Natural killer cell (primary cell): ENCODE results near the gene ADNP2. TPM values are rescaled to one million over a fixed set of nuclear protein-coding genes. Genes with fewer than 3 reads are reported as not detected.

ENCODE experiments used
- ATAC-seq, 3 donors: fragments of 150-1000 bp in 2 of 3; fragments of 200-7000 bp in 1 of 3; cut with Tn5 transposase; 1 replicate in 1 of 3; 2 replicates in 2 of 3; pipeline ENCODE4 v1.10.0; 2021; ENCODE audit warnings: mild to moderate bottlenecking in 2 of 3, moderate library complexity in 2 of 3
- DNase-seq, 2 donors: peaks; one replicate each; pipeline versions ENCODE4 v3.0.0 to v3.0.0-alpha.2; 2013 to 2021; ENCODE audit warnings: mixed read lengths in 1 of 2
- H3K27ac ChIP-seq: one replicate; pipeline ENCODE4 v1.5.1; 2013; ENCODE audit warnings: mild to moderate bottlenecking, low read length
- H3K27me3 ChIP-seq: one replicate; pipeline ENCODE4 v1.6.1; 2013; ENCODE audit warnings: low read length; ENCODE audit not compliant: control insufficient read depth, insufficient read depth
- H3K36me3 ChIP-seq: one replicate; pipeline ENCODE4 v1.6.1; 2013; ENCODE audit warnings: low read length; ENCODE audit not compliant: control insufficient read depth, insufficient read depth
- H3K4me1 ChIP-seq: one replicate; pipeline ENCODE4 v1.6.1; 2013; ENCODE audit warnings: low read length; ENCODE audit not compliant: control insufficient read depth, insufficient read depth
- H3K4me3 ChIP-seq: one replicate; pipeline ENCODE4 v1.5.1; 2013; ENCODE audit warnings: low read length
- H3K9me3 ChIP-seq: one replicate; pipeline ENCODE4 v1.6.1; 2013; ENCODE audit warnings: low read length; ENCODE audit not compliant: control insufficient read depth, insufficient read depth
- H3K27ac Mint-ChIP-seq, 2 donors: one replicate each; pipeline ENCODE4 v1.8.0; 2022; ENCODE audit warnings: mild to moderate bottlenecking in 2 of 2, mixed read lengths in 2 of 2, moderate library complexity in 1 of 2
- H3K27me3 Mint-ChIP-seq, 2 donors: one replicate each; pipeline ENCODE4 v1.8.0; 2022; ENCODE audit warnings: low read depth in 2 of 2, mixed read lengths in 2 of 2
- H3K36me3 Mint-ChIP-seq: one replicate; pipeline ENCODE4 v1.8.0; 2022; ENCODE audit warnings: mixed read lengths
- H3K4me1 Mint-ChIP-seq, 2 donors: one replicate each; pipeline ENCODE4 v1.8.0; 2022; ENCODE audit warnings: mixed read lengths in 2 of 2
- H3K4me3 Mint-ChIP-seq: one replicate; pipeline ENCODE4 v1.8.0; 2022; ENCODE audit warnings: mild to moderate bottlenecking, moderate library complexity, mixed read lengths
- H3K9me3 Mint-ChIP-seq, 2 donors: one replicate each; pipeline ENCODE4 v1.8.0; 2022; ENCODE audit warnings: mixed read lengths in 2 of 2
- CTCF ChIP-seq: fragments of 200-600 bp; IDR thresholded peaks from one replicate; pipeline ENCODE4 v1.8.0; 2022; ENCODE audit warnings: antibody characterized with exemption
- WGBS: methylation state at CpG from one replicate; pipeline ENCODE4 v1.1.7; 2013; ENCODE audit warnings: missing lambda C conversion rate; ENCODE audit not compliant: insufficient coverage; 5-methylcytosine and 5-hydroxymethylcytosine counted together
- intact Hi-C: fragments of 100-400 bp; cut with micrococcal nuclease; formaldehyde crosslinking; loops from one replicate; pipeline ENCODE4 v1.14.2; 2022
- total RNA-seq, 4 donors: library from RNA; stranded (reverse); fragments of 120-200 nt in 1 of 4; gene quantifications; one replicate each; pipeline versions ENCODE4 v1.2.3 to v1.2.4, GENCODE V29; 2013 to 2022

The ADNP2 gene
- total RNA-seq, 3 donors from 2014 or later (not counting 1 experiment from before 2014, with no cell fraction given), result 31.2 to 39.2 (median 31.4) TPM

- no peak for TF ChIP-seq CTCF
- no peak overlapping the region for H3K27ac Mint-ChIP-seq
- no peak overlapping the region for H3K27ac ChIP-seq
- 89% methylated on average over 1 of the region's 2 CpGs for WGBS
- intact Hi-C loops, result no loop called here
- peaks cover 12% of the 10 kb centered on the region for H3K4me1 ChIP-seq
- H3K9me3 ChIP-seq, result no peaks in the 10 kb centered on the region
- no peaks in the 10 kb centered on the region for H3K27me3 ChIP-seq
- H3K4me3 ChIP-seq, result no peak overlapping the region
- ATAC-seq (no peak), DNase-seq (no peak)
- H3K36me3 Mint-ChIP-seq, result no peaks in the 10 kb centered on the region
- peaks cover 0 to 4% of the 10 kb centered on the region in 2 donors for H3K27me3 Mint-ChIP-seq
- H3K36me3 ChIP-seq, result peaks cover 2% of the 10 kb centered on the region
- peaks cover 0 to 12% of the 10 kb centered on the region in 2 donors for H3K4me1 Mint-ChIP-seq
- H3K4me3 Mint-ChIP-seq, result no peak overlapping the region
- H3K9me3 Mint-ChIP-seq, result no peaks in the 10 kb centered on the region
These were observed 34.8 kb downstream of the ADNP2 start for GRCh38 chr18:80143881-80144280.

GRCh38 chr18:80145196-80145804 is 36.2 kb downstream of the ADNP2 start:
- Histone ChIP-seq H3K36me3 (no peaks in the 10 kb centered on the region), H3K4me3 (no peak overlapping the region), H3K27me3 (no peaks in the 10 kb centered on the region), H3K9me3 (no peaks in the 10 kb centered on the region), H3K27ac (no peak overlapping the region), H3K4me1 (peaks cover 13% of the 10 kb centered on the region)
- no peak for ATAC-seq
- no peak for TF ChIP-seq CTCF
- intact Hi-C loops, result no loop called here
- H3K9me3 Mint-ChIP-seq, result no peaks in the 10 kb centered on the region
- peaks cover 4 to 9% of the 10 kb centered on the region in 2 donors for H3K27me3 Mint-ChIP-seq
- H3K36me3 Mint-ChIP-seq, result no peaks in the 10 kb centered on the region
- H3K4me1 Mint-ChIP-seq, result peaks cover 0 to 12% of the 10 kb centered on the region in 2 donors
- no peak overlapping the region for H3K27ac Mint-ChIP-seq
- no peak for DNase-seq
- no peak overlapping the region for H3K4me3 Mint-ChIP-seq
- WGBS, result 95% methylated on average over 5 of the region's 5 CpGs

GRCh38 chr18:80147037-80147417 is 38.0 kb downstream of the ADNP2 start:
- Histone ChIP-seq H3K27ac (no peak overlapping the region), H3K4me3 (no peak overlapping the region), H3K27me3 (no peaks in the 10 kb centered on the region), H3K4me1 (peaks cover 13% of the 10 kb centered on the region), H3K36me3 (no peaks in the 10 kb centered on the region), H3K9me3 (no peaks in the 10 kb centered on the region)
- intact Hi-C loops, result no loop called here
- 51% methylated on average over 12 of the region's 12 CpGs for WGBS
- Mint-ChIP-seq H3K4me1 (peaks cover 0 to 12% of the 10 kb centered on the region in 2 donors), H3K27ac (no peak overlapping the region), H3K9me3 (no peaks in the 10 kb centered on the region), H3K36me3 (no peaks in the 10 kb centered on the region), H3K27me3 (peaks cover 10 to 18% of the 10 kb centered on the region in 2 donors), H3K4me3 (peak overlapping the region; percentile 82)
- ATAC-seq, result peak in 2 of 3 donors; percentile 21 to 24
- no peak for TF ChIP-seq CTCF
- DNase-seq, result no peak
